Activated CD8-positive, alpha-beta memory T cell treated with anti-CD3 and anti-CD28 coated beads for 36 hours (primary cell): ENCODE data around the gene STX1B. TPM values are rescaled to one million over a fixed set of nuclear protein-coding genes. Genes with fewer than 3 reads are reported as not detected.
"Not testable (repeated sequence)": the region's sequence is repeated elsewhere in the genome, so short reads cannot be mapped to it uniquely, and the experiment has no call there.

Source experiments
- CTCF ChIA-PET: fragments of 350-600 bp; sonication (Branson Sonifier 250); formaldehyde crosslinking; loops from one replicate; lab custom pipeline; 2021; ENCODE audit warnings: antibody characterized with exemption; lab: Charles Lee
- POLR2A ChIA-PET: fragments of 350-600 bp; sonication (Branson Sonifier 250); formaldehyde crosslinking; loops from one replicate; lab custom pipeline; 2021; ENCODE audit warnings: antibody characterized with exemption; lab: Charles Lee
- total RNA-seq, 2 experiments: library from RNA; stranded (reverse); gene quantifications; one replicate each; pipeline ENCODE4 v1.2.3, GENCODE V29; 2021

STX1B gene
- total RNA-seq, 2 experiments from 2014 or later = 0.15 to 0.34 TPM

GRCh38 chr16:31022544-31023251, 12.3 kb upstream of the STX1B start:
- ChIA-PET POLR2A (interaction anchor here (0.5 kb wide), 1 partner anchor 94 kb away, joined by 3 read pairs; no protein-coding TSS in a partner anchor), CTCF (no interaction called here)

GRCh38 chr16:31020536-31020935, 10.1 kb upstream of the STX1B start:
- ChIA-PET POLR2A (no interaction called here), CTCF (interaction anchor here (0.7 kb wide), 1 partner anchor 17 kb away, joined by 3 read pairs; no protein-coding TSS in a partner anchor)

GRCh38 chr16:31017756-31018155, 7.3 kb upstream of the STX1B start:
- POLR2A ChIA-PET, CTCF ChIA-PET: not testable (repeated sequence)

GRCh38 chr16:31016018-31016417, 5.6 kb upstream of the STX1B start:
- ChIA-PET POLR2A (no interaction called here), CTCF (interaction anchor here (0.7 to 1.2 kb wide), 2 partner anchors 13 to 215 kb away, joined by 3 to 5 read pairs; no protein-coding TSS in a partner anchor)

- POLR2A ChIA-PET = not testable (repeated sequence)
Measured at GRCh38 chr16:31013292-31013691, 2.9 kb upstream of the STX1B start.

GRCh38 chr16:31011815-31012214, 1.4 kb upstream of the STX1B start:
- CTCF ChIA-PET, POLR2A ChIA-PET: not testable (repeated sequence)

More at GRCh38 chr16:31013292-31013691, 2.9 kb upstream of the STX1B start:
- CTCF ChIA-PET = not testable (repeated sequence)

- ChIA-PET POLR2A (no interaction called here), CTCF (no interaction called here)
Measured at GRCh38 chr16:31009894-31010584, 399 bp downstream of the STX1B start.

GRCh38 chr16:31009120-31009519, 1.3 kb downstream of the STX1B start:
- CTCF ChIA-PET = interaction anchor here (1.1 kb wide), 1 partner anchor 24 kb away, joined by 3 read pairs; the partner anchor contains the start of gene HSD3B7
- POLR2A ChIA-PET = no interaction called here

GRCh38 chr16:31008551-31008950, 1.9 kb downstream of the STX1B start:
- POLR2A ChIA-PET = no interaction called here
- CTCF ChIA-PET = interaction anchor here (1.1 to 1.3 kb wide), 2 partner anchors 9 to 24 kb away, joined by 3 read pairs; partner anchors contain the start of gene HSD3B7

- CTCF ChIA-PET = interaction anchor here (1.1 to 1.3 kb wide), 2 partner anchors 9 to 23 kb away, joined by 3 read pairs; partner anchors contain the start of gene HSD3B7
Measured at GRCh38 chr16:31008149-31008548, 2.3 kb downstream of the STX1B start.

GRCh38 chr16:31007684-31008083, 2.8 kb downstream of the STX1B start:
- CTCF ChIA-PET = interaction anchor here (1.3 kb wide), 1 partner anchor 9 kb away, joined by 3 read pairs; no protein-coding TSS in a partner anchor
- POLR2A ChIA-PET = no interaction called here

More at GRCh38 chr16:31008149-31008548, 2.3 kb downstream of the STX1B start:
- POLR2A ChIA-PET = no interaction called here

- CTCF ChIA-PET = no interaction called here
- POLR2A ChIA-PET = no interaction called here
Measured at GRCh38 chr16:31006589-31006988, 3.8 kb downstream of the STX1B start.

- POLR2A ChIA-PET = no interaction called here
Measured at GRCh38 chr16:31006086-31006385, 4.4 kb downstream of the STX1B start.

GRCh38 chr16:31005350-31006085, 4.9 kb downstream of the STX1B start:
- POLR2A ChIA-PET = no interaction called here
- CTCF ChIA-PET = interaction anchor here (0.5 kb wide), 1 partner anchor 309 kb away, joined by 3 read pairs; no protein-coding TSS in a partner anchor

More at GRCh38 chr16:31006086-31006385, 4.4 kb downstream of the STX1B start:
- CTCF ChIA-PET = no interaction called here

- CTCF ChIA-PET = interaction anchor here (0.5 kb wide), 1 partner anchor 310 kb away, joined by 3 read pairs; no protein-coding TSS in a partner anchor
Measured at GRCh38 chr16:31004658-31005057, 5.8 kb downstream of the STX1B start.

GRCh38 chr16:31003744-31004143, 6.7 kb downstream of the STX1B start:
- ChIA-PET CTCF (no interaction called here), POLR2A (no interaction called here)

More at GRCh38 chr16:31004658-31005057, 5.8 kb downstream of the STX1B start:
- POLR2A ChIA-PET = interaction anchor here (0.6 kb wide), 1 partner anchor 10 kb away, joined by 3 read pairs; no protein-coding TSS in a partner anchor

- POLR2A ChIA-PET = no interaction called here
- CTCF ChIA-PET = interaction anchor here (0.6 to 1.0 kb wide), 2 partner anchors 13 to 27 kb away, joined by 5 read pairs; no protein-coding TSS in a partner anchor
Measured at GRCh38 chr16:31002862-31003341, 7.5 kb downstream of the STX1B start.

GRCh38 chr16:31002250-31002700, 8.2 kb downstream of the STX1B start:
- POLR2A ChIA-PET = no interaction called here

More at GRCh38 chr16:31002250-31002700, 8.2 kb downstream of the STX1B start:
- CTCF ChIA-PET = interaction anchor here (0.6 to 1.0 kb wide), 2 partner anchors 14 to 28 kb away, joined by 5 read pairs; no protein-coding TSS in a partner anchor
